K562 (cell line): ENCODE measurements around the gene SAPCD1. TPM values are rescaled to one million over a fixed set of nuclear protein-coding genes. Genes with fewer than 3 reads are reported as not detected.

Experiments
- ATAC-seq: fragments of 200-7000 bp; cut with Tn5 transposase; 3 replicates; pipeline ENCODE4 v1.9.1; 2020; ENCODE audit warnings: moderate library complexity
- BruUV-seq: library from RNA; stranded (reverse); fragments of 400-500 nt; replicated peaks from 2 replicates; lab custom pipeline; 2021; lab: Mats Ljungman, UMichigan
- CTCF ChIA-PET: fragments of 300-600 bp; formaldehyde crosslinking; extraction: SDS; loops from one replicate; lab custom pipeline; 2021; ENCODE audit warnings: low intra/inter-chr PET ratio; lab: Yijun Ruan, JAX
- POLR2A ChIA-PET: fragments of 300-600, 350-650 bp; sonication (Branson Sonifier 250); formaldehyde crosslinking; extraction: SDS; loops from one replicate; lab custom pipeline; 2021; ENCODE audit warnings: antibody characterized with exemption, inconsistent platforms; lab: Yijun Ruan, JAX
- DNase-seq, 4 experiments: peaks; one replicate each; pipeline versions ENCODE4 v3.0.0 to v3.0.0-alpha.2; 2011 to 2018; ENCODE audit warnings: low spot score in 3 of 4, mixed read lengths in 3 of 4; ENCODE audit errors: extremely low read depth in 1 of 4
- FAIRE-seq: peaks from 2 replicates; lab custom pipeline; 2011; peaks lifted over from hg19 to GRCh38; lab: Jason Lieb, UNC
- H2AFZ ChIP-seq: 2 replicates; pipeline ENCODE4 v1.6.0; 2011; ENCODE audit warnings: low read depth, low read length, control low read depth, inconsistent platforms
- H3K27ac ChIP-seq: fragments of 200-600 bp; 3 replicates; pipeline ENCODE4 v1.8.0; 2011; ENCODE audit warnings: low read depth, mild to moderate bottlenecking, control low read depth, inconsistent platforms, low read length, moderate library complexity, mixed read lengths; ENCODE audit errors: extremely low read depth
- H3K27me3 ChIP-seq, 2 experiments: fragments of 300-600 bp in 1 of 2; 2 replicates in 1 of 2; 3 replicates in 1 of 2; pipeline versions ENCODE4 v1.6.0 to v1.8.0; 2011; ENCODE audit warnings: inconsistent platforms in 2 of 2, low read length in 2 of 2, mild to moderate bottlenecking in 1 of 2, mixed read lengths in 1 of 2, moderate library complexity in 1 of 2; ENCODE audit not compliant: control insufficient read depth in 2 of 2, insufficient read depth in 2 of 2
- H3K36me3 ChIP-seq: fragments of 300-600 bp; 3 replicates; pipeline ENCODE4 v1.8.0; 2011; ENCODE audit warnings: mild to moderate bottlenecking, low read length, inconsistent platforms; ENCODE audit not compliant: control insufficient read depth, insufficient read depth
- H3K4me1 ChIP-seq, 2 experiments: fragments of 200-600 bp in 1 of 2; replicated peaks in 1 of 2; 2 replicates in 1 of 2; 3 replicates in 1 of 2; pipeline versions ENCODE4 v1.5.1 to v1.8.0; 2011; ENCODE audit warnings: inconsistent platforms in 2 of 2, low read length in 2 of 2, mild to moderate bottlenecking in 1 of 2, mixed read lengths in 1 of 2, moderate library complexity in 1 of 2; ENCODE audit not compliant: control insufficient read depth in 2 of 2, insufficient read depth in 2 of 2
- H3K4me2 ChIP-seq: 2 replicates; pipeline ENCODE4 v1.6.1; 2011; ENCODE audit warnings: low read length, control low read depth, inconsistent platforms, mixed read lengths; ENCODE audit not compliant: insufficient read depth
- H3K4me3 ChIP-seq: fragments of 200-600 bp; sonication (generic), shearing (Covaris generic); 2 replicates; pipeline ENCODE4 v1.5.1; 2016; ENCODE audit warnings: control low read depth, inconsistent platforms
- H3K79me2 ChIP-seq: fragments of 200-600 bp; 3 replicates; pipeline ENCODE4 v1.8.0; 2011; ENCODE audit warnings: low read length, inconsistent platforms; ENCODE audit not compliant: control insufficient read depth, insufficient read depth
- H3K9ac ChIP-seq, 2 experiments: 2 replicates each; pipeline versions ENCODE4 v1.6.0 to v1.6.1; 2011; ENCODE audit warnings: low read depth in 2 of 2, low read length in 2 of 2, control low read depth in 1 of 2, inconsistent platforms in 1 of 2, mild to moderate bottlenecking in 1 of 2, mixed read lengths in 1 of 2; ENCODE audit not compliant: insufficient read depth in 1 of 2
- H3K9me1 ChIP-seq: one replicate; pipeline ENCODE4 v1.6.0; 2011; ENCODE audit warnings: inconsistent platforms, mild to moderate bottlenecking, low read length, moderate library complexity; ENCODE audit not compliant: control insufficient read depth, insufficient read depth
- H3K9me3 ChIP-seq: replicated peaks from 2 replicates; pipeline ENCODE4 v1.5.1; 2011; ENCODE audit warnings: low read depth, low read length, inconsistent platforms; ENCODE audit not compliant: control insufficient read depth, insufficient read depth
- H4K20me1 ChIP-seq: replicated peaks from 2 replicates; pipeline ENCODE4 v1.6.1; 2011; ENCODE audit warnings: low read length, inconsistent platforms, mixed read lengths; ENCODE audit not compliant: control insufficient read depth, insufficient read depth
- CXXC5 ChIP-seq: fragments of 250-450 bp; sonication (Bioruptor Pico); IDR thresholded peaks from 2 replicates; pipeline ENCODE4 v1.8.0; 2022; ENCODE audit warnings: inconsistent platforms, mild to moderate bottlenecking, moderate library complexity
- E2F4 ChIP-seq: sonication (generic); formaldehyde crosslinking; IDR thresholded peaks from 2 replicates; pipeline ENCODE4 v1.8.0; 2022; ENCODE audit warnings: mild to moderate bottlenecking, low read depth, missing genetic modification reagents
- FOXA1 ChIP-seq: fragments of 450-650 bp; IDR thresholded peaks from 2 replicates; pipeline ENCODE4 v1.6.1; 2016; ENCODE audit warnings: mild to moderate bottlenecking, borderline replicate concordance
- FOXA3 ChIP-seq, 2 experiments: fragments of 450-650 bp in 1 of 2; sonication (generic) in 1 of 2; formaldehyde crosslinking; IDR thresholded peaks in 1 of 2; conservative IDR thresholded peaks in 1 of 2; 2 replicates each; pipeline versions ENCODE4 v1.4.0 to v1.8.0; 2020 to 2022; ENCODE audit warnings: mild to moderate bottlenecking in 2 of 2, missing genetic modification reagents in 1 of 2
- FOXP1 ChIP-seq: sonication (generic); formaldehyde crosslinking; IDR thresholded peaks from 2 replicates; pipeline ENCODE4 v1.8.0; 2022; ENCODE audit warnings: mild to moderate bottlenecking, missing genetic modification reagents
- MCM7 ChIP-seq, 2 experiments: fragments of 450-650 bp; IDR thresholded peaks; 2 replicates each; pipeline ENCODE4 v1.6.1; 2016 to 2018
- NFE2L1 ChIP-seq: fragments of 450-650 bp; IDR thresholded peaks from 2 replicates; pipeline ENCODE4 v1.6.1; 2016; ENCODE audit warnings: missing genetic modification characterization, low read depth, mild to moderate bottlenecking, missing compliant biosample characterization, moderate library complexity, borderline replicate concordance
- NR2F6 ChIP-seq: fragments of 450-650 bp; formaldehyde crosslinking; IDR thresholded peaks from 2 replicates; pipeline ENCODE4 v1.4.0; 2020; ENCODE audit warnings: mild to moderate bottlenecking
- NR3C1 ChIP-seq: sonication (generic); formaldehyde crosslinking; IDR thresholded peaks from 2 replicates; pipeline ENCODE4 v1.8.1; 2022; ENCODE audit warnings: missing genetic modification reagents
- POLR2A ChIP-seq: fragments of 450-650 bp; conservative IDR thresholded peaks from 2 replicates; pipeline ENCODE4 v1.6.1; 2016
- SMAD1 ChIP-seq: fragments of 150-350 bp; IDR thresholded peaks from 2 replicates; pipeline ENCODE4 v1.6.1; 2014; ENCODE audit warnings: low read length, low read depth; ENCODE audit not compliant: partially characterized antibody
- SP2 ChIP-seq: IDR thresholded peaks from 2 replicates; pipeline ENCODE4 v1.6.1; 2011; ENCODE audit warnings: mild to moderate bottlenecking, low read depth, low read length, moderate library complexity; ENCODE audit not compliant: poor library complexity, severe bottlenecking; ENCODE audit errors: extremely low read depth
- SUPT5H ChIP-seq: fragments of 450-650 bp; IDR thresholded peaks from 2 replicates; pipeline ENCODE4 v1.6.1; 2016
- TEAD4 ChIP-seq, 2 experiments: sonication (generic) in 1 of 2; formaldehyde crosslinking in 1 of 2; IDR thresholded peaks; 2 replicates each; pipeline versions ENCODE4 v1.6.1 to v1.8.0; 2012 to 2022; ENCODE audit warnings: borderline replicate concordance in 1 of 2, inconsistent platforms in 1 of 2, low read length in 1 of 2, mild to moderate bottlenecking in 1 of 2, missing genetic modification reagents in 1 of 2
- ZBED1 ChIP-seq: IDR thresholded peaks from 2 replicates; pipeline ENCODE4 v1.6.1; 2014
- ZNF143 ChIP-seq: sonication (generic); formaldehyde crosslinking; IDR thresholded peaks from 2 replicates; pipeline ENCODE4 v1.9.0; 2022; ENCODE audit warnings: mild to moderate bottlenecking, missing genetic modification reagents
- ZNF239 ChIP-seq: fragments of 250-450 bp; sonication (Bioruptor Pico); IDR thresholded peaks from 2 replicates; pipeline ENCODE4 v1.4.0; 2020; ENCODE audit warnings: mild to moderate bottlenecking
- WGBS: fragments of 100-300 bp; shearing (Covaris generic); methylation state at CpG from one replicate; pipeline ENCODE4 v1.1.6; 2016; ENCODE audit warnings: low coverage, mixed read lengths; ENCODE audit not compliant: insufficient coverage; ENCODE audit errors: missing lambda C conversion rate; 5-methylcytosine and 5-hydroxymethylcytosine counted together
- in situ Hi-C: fragments of 300-500 bp; cut with MboI; formaldehyde crosslinking; loops from 4 replicates; pipeline ENCODE4 v1.15.0; 2018; ENCODE audit warnings: inconsistent platforms, mixed read lengths
- intact Hi-C: fragments of 100-400 bp; cut with micrococcal nuclease; formaldehyde crosslinking; loops from 2 replicates; pipeline ENCODE4 v1.14.2; 2022
- polyA plus RNA-seq, 8 experiments: library from polyadenylated mRNA; depleted of rRNA in 4 of 8; stranded (reverse) in 5 of 8; unstranded in 3 of 8; fragments of >200 nt; fragmentation: Nextera tagmentation in 2 of 8; fragmentation: Illumina TruSeq in 1 of 8; extraction: Ambion mirVana in 2 of 8; extraction: Trizol in 1 of 8; gene quantifications; 2 replicates each; pipeline versions ENCODE4 v1.2.1 to v1.2.3, GENCODE V29; 2011 to 2014; ENCODE audit warnings: inconsistent platforms in 1 of 8, missing spikeins in 1 of 8
- total RNA-seq, 7 experiments: library from RNA; depleted of rRNA in 6 of 7; stranded (reverse); fragments of >200 nt in 6 of 7; fragmentation: Illumina TruSeq in 2 of 7; extraction: Trizol in 2 of 7; gene quantifications; 2 replicates each; pipeline versions ENCODE4 v1.2.1 to v1.2.3, GENCODE V29; 2011 to 2021; ENCODE audit warnings: low replicate concordance in 1 of 7
- TF ChIP-seq, protein P1 (sequence below): fragments of 250-450 bp; sonication (Bioruptor Pico); IDR thresholded peaks from 2 replicates; pipeline ENCODE4 v1.8.0; 2022; ENCODE audit warnings: inconsistent platforms
- TF ChIP-seq, protein P2 (sequence below): sonication (generic); formaldehyde crosslinking; IDR thresholded peaks from 2 replicates; pipeline ENCODE4 v1.8.0; 2022; ENCODE audit warnings: mild to moderate bottlenecking, missing genetic modification reagents

The SAPCD1 gene
- total and polyA plus RNA-seq, 9 of the 15 experiments (the other 6 are each of a cell fraction or from before 2014, with no cell fraction given): 2.6 to 30.2 (median 7.4) TPM

DNA sequence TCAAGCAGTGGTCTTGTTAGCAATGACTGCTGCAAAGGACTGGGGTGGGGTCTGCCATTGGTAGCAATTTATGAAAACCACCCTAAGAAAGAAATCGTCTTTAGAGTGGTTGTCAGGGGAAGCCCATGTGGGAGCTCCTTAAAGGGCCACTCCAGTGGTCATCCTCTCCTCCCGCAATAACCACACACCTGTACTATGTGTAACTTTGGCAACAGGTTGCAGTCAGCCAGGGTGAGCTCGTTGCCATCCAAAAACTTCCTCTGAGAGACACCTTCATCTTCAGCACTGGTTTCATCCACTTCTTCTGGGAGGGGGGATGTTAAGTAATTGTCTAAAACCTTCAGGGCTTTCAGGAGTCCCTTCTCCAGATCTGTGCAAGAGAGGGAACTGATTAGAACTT, 30.4 kb upstream of the SAPCD1 start (continued):
- TF ChIP-seq E2F4 (CRISPR knock-in tag): no peak
- TF ChIP-seq CXXC5 (CRISPR knock-in tag): no peak
- TF ChIP-seq ZNF239: no peak
- no peak for TF ChIP-seq FOXA1
- TF ChIP-seq NFE2L1: no peak
- TF ChIP-seq MCM7 (IDR thresholded peaks at IDR 0.05): no peak
- TF ChIP-seq SMAD1: peak; percentile 14
- TF ChIP-seq, protein P1, sequence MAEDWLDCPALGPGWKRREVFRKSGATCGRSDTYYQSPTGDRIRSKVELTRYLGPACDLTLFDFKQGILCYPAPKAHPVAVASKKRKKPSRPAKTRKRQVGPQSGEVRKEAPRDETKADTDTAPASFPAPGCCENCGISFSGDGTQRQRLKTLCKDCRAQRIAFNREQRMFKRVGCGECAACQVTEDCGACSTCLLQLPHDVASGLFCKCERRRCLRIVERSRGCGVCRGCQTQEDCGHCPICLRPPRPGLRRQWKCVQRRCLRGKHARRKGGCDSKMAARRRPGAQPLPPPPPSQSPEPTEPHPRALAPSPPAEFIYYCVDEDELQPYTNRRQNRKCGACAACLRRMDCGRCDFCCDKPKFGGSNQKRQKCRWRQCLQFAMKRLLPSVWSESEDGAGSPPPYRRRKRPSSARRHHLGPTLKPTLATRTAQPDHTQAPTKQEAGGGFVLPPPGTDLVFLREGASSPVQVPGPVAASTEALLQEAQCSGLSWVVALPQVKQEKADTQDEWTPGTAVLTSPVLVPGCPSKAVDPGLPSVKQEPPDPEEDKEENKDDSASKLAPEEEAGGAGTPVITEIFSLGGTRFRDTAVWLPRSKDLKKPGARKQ (CRISPR knock-in tag): no peak
- no peak for TF ChIP-seq NR2F6

- H3K4me2 ChIP-seq: peak overlapping the region; percentile 100
- peaks cover 56% of the 10 kb centered on the region for H3K36me3 ChIP-seq
- DNase-seq: no peak
- BruUV-seq: no TSS peak
- no peaks in the 10 kb centered on the region for H3K9me3 ChIP-seq
- ATAC-seq: no peak
- peaks cover 24% of the 10 kb centered on the region for H4K20me1 ChIP-seq
- ChIA-PET POLR2A (interaction anchor here (1.1 to 13.1 kb wide), 6 partner anchors 8 to 100 kb away, joined by 3 to 236 read pairs (median 6); partner anchors contain the start of genes C6orf47, CSNK2B, DDAH2 and GPANK1), CTCF (no interaction called here)
- peak overlapping the region; percentile 95 for H3K27ac ChIP-seq
- H3K4me3 ChIP-seq: peak overlapping the region; percentile 77; the same call in 1 of the 2 replicates
- H3K9ac ChIP-seq: peak overlapping the region; percentile 99
- no peak for FAIRE-seq
- H3K79me2 ChIP-seq: peaks cover 76% of the 10 kb centered on the region
- no peaks in the 10 kb centered on the region for H3K9me1 ChIP-seq
- no peaks in the 10 kb centered on the region for H3K27me3 ChIP-seq
- 69% methylated on average over 4 of the region's 4 CpGs for WGBS
- intact Hi-C loops: loop anchor here (2.0 to 10.0 kb wide), 3 partner anchors 43 to 241 kb away; partner anchors contain the start of genes DXO and VARS1
- no peak overlapping the region for H2AFZ ChIP-seq
- H3K4me1 ChIP-seq: peaks cover 43 to 59% of the 10 kb centered on the region in 2 experiments
- in situ Hi-C loops: no loop called here
- TF ChIP-seq, protein P2, sequence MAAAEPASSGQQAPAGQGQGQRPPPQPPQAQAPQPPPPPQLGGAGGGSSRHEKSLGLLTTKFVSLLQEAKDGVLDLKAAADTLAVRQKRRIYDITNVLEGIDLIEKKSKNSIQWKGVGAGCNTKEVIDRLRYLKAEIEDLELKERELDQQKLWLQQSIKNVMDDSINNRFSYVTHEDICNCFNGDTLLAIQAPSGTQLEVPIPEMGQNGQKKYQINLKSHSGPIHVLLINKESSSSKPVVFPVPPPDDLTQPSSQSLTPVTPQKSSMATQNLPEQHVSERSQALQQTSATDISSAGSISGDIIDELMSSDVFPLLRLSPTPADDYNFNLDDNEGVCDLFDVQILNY (CRISPR knock-in tag): 0 out of 2 replicates have a peak, but pooled peaks have one; percentile 7
- TF ChIP-seq SUPT5H (peak; percentile 43), POLR2A (peak; percentile 4), SP2 (peak; percentile 1), ZNF143 (CRISPR knock-in tag) (peak; percentile 56; the same call in 1 of the 2 replicates), FOXA3 (CRISPR knock-in tag; conservative IDR thresholded peaks at IDR 0.05 in 1 of 2, IDR thresholded peaks at IDR 0.05 in 1 of 2) (peak in 1 of 2 experiments; percentile 31; a peak in 1 of 4 replicates), FOXP1 (CRISPR knock-in tag) (0 out of 2 replicates have a peak, but pooled peaks have one; percentile 63), ZBED1 (no peak), NR3C1 (CRISPR knock-in tag) (no peak), TEAD4 (IDR thresholded peaks at IDR 0.05; ENCODE audit: low read length) (no peak; the same call in 1 of the 2 replicates), TEAD4 (CRISPR knock-in tag; IDR thresholded peaks at IDR 0.05; ENCODE audit: borderline replicate concordance) (0 out of 2 replicates have a peak, but pooled peaks have one; percentile 22)
Observed at GRCh38 chr6:31733734-31734133, 28.7 kb upstream of the SAPCD1 start.
